NCI-H2107 treated with DMSO at 0.1 percent for 48 hours (cell line): ENCODE data around the gene EFS.

Source experiments
- DNase-seq: peaks from one replicate; lab custom pipeline; 2025; ENCODE audit not compliant: unreplicated experiment; lab: John Stamatoyannopoulos, UW

EFS gene

DNA sequence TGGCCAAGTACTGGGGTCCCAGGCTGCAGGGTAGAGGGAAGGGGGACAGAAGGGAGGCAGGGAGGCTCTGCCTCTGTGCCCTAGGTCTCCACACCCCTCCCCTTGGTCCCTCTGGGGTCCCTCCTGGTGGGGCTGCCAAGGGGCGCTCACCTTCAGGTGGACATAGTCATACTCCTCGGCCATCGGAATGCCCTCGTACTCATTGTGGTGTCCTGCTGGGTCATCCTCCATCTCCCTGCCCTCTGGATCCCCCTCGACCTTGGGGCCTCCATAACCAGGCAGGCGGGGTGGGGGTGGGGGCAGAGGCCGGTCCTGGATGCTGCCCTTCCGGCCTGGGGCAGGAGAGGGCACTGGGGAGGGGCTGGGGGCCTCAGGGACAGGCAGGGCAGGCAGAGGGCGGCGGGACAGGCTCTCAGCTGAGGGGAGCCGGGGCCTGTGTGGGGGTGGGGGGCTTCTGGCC, 5.8 kb downstream of the EFS start:
- no peak for DNase-seq

DNA sequence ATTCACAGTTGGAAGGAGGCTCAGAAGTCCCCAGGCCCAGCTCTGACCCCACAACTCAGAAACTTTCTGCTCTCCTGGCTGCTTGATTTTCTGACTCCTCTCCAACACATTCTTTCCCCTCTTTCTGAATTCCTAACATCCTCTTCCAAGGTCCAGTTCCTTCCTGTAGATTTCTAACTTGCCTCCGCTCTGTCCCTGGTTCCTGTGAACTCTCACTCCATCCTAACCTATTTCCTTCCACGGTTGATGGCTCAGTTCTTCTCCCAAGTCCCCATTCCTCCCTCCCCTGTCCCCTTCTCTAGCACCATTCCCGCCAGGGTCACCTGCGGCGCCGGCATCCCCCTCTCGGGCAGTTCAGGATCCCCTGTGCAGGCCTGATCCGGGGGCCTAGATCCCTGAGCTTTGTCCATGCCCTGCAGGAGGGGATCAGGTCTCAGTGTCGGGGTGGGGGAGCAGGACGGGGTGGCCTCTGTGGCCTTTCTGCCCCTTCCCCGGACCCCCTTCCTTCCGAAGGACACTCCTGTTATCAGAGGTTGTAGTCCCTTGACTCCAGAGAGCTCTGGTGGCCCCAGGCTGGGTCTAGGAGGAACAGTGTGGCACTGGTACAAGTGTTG, 6.3 kb downstream of the EFS start:
- DNase-seq = no peak

DNA sequence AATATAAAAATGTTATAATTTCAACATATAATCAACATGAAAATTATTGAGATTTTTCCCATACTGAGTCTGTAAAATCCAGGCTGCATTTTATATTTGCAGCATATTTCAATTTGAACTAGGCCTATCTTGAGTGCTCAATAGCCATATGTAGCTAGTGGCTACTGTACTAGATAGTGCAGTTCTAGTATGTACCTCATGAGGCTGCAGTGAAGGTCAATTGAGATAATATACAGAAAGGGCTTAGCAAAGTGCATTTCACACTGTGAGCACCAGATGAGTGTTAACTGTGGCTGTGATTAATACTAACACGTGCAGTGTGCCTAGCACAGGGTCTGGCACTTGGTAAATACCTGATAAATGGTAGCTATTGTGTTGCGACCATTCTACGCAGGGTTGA, 6.9 kb downstream of the EFS start:
- DNase-seq = no peak

DNA sequence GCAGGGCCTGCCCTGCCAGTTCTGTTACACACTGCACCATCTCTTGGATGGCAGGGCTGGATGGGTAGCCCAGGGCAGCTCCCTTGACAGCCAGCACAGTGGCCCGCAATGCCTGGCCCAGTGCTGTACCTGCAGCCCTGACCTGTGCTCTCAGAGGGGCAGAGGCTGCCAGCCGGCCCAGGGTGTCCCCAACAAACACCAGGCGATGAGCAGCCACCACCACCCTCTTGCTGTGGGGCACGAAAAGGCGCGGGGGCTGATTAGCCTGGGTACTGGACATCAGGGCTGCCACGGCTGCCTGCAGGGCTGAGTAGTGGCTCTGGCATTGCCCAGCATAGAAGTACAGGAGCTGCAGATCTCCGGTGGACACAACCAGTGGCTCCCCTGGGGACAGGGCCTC, 7.7 kb downstream of the EFS start:
- no peak for DNase-seq

DNA sequence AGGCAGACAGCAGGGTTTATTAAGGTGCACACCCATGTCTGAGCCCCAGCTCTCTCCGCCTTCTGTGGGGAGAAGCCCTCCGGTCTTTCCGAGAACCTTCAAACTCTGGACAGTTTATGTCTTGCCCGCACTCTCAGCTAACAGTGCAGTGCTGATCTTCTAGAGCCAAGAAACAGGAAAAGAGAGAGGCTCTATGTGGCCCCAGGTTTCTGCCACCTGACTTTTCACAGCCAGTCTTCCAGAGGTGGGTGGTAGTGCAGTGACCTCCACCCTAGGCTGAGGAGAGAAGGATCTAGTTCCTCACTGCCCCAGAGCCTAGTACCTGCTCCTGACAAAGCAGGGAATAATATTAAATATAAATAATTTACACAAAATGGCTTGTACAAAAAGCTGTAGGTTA, 8.3 kb downstream of the EFS start:
- no peak for DNase-seq

DNA sequence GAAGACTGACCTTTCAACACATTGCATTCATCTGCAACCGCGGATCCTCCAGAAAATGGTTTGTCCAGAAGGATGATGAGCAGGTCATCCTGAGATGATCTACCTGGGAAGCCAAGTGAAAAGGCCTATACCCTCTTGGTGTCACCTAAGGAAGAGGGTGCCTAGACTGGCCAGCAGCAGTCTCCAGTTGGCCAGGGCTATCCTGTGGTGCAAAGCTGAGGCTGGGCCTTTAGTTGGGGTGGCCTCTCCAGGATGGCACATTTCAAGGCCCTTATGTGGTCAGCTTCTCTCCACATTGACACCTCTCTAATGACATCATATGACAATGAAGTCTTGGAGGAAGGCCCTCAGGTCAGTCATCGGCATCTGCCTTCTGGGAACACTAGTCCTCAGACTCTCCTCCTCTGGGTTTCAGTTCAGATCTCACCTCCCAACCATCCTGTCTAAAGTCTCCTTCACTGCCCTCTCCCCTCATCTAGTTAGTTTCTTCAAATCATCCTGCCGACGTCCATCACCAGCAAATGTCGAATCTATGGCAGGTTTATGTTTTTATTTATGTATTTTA, 9.0 kb downstream of the EFS start:
- DNase-seq = no peak

DNA sequence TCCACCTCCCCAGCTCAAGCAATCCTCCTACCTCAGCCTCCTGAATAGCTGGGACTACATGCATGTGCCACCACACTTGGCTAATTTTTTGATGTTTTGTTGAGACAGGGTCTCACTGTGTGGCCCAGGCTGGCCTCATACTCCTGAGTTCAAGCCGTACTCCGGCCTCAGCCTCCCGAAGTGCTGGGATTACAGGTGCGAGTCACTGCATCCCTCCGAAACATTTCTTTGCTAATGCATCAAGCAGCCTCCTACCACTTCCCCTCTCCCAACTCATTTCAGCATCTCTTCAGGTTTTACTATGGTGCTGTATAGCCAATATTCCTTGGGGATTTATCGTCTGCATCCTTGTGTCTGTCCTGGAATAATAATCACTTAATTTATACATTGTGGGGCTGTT, 10.0 kb downstream of the EFS start:
- DNase-seq = no peak

DNA sequence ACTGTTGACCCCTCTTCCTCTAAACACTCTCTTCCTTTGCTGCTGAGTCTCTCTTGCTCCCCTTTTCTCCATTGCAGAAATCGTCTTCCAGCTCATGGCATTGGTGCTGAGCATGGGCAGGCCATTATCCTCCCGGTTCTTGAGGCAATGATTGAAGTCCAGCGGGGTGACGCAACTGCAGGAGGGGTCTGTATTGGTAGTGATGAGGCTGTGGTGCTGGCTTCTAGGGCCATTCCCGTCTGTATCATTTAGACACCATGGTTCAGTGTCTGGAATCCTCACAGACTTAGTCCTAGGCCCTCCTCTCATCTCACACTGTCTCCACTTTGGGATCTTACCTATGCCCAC, 11.6 kb downstream of the EFS start:
- no peak for DNase-seq

DNA sequence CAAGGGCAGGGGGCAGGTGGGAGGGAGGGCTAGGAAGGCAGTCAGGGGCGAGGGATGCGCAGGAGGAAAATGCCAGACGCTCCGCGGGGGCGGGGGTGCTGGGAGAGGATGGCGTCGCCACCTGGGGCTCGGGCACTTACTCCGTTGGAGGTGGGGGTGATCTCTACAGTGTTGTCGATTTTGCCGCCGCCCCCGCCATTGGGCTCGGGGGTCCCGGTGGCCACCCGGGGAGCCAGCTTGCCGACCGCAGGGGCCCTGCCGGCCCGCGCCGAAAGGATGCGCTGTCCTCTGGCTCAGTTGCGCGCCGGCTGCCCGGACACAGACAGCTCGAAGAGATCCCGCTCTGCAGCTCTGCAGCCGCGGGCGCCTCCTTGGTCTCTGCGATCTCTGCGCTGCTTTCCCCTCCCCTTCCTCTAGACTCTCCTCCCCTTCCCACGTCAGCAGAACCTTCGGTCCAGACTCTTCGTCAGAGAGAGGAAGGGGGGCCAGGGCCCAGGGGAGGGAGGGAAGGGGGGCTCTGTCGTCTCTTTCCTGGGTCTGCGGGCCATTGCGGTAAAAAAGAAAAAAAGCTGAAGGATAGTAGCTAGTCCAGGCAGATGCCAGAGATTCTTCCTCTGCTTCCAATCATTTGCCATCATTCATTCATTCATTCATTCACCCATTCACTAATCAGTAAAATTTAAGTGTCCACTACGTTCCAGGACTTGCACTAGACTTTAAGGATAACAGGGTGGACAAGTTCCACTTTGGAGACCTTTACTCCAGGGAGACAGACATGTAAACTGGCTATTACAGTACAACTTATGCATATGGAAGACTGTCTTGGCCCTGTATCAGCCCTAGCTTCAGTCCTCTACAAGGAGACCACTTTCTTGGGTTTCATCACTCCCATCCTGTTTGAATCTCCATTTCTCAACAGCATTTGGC, 12.2 kb downstream of the EFS start, which contains the start of gene SLC22A17:
SLC22A17 (minus strand) TSS at position 382 of the 927 bp plus-strand sequence.
- DNase-seq = peak; percentile 87

DNA sequence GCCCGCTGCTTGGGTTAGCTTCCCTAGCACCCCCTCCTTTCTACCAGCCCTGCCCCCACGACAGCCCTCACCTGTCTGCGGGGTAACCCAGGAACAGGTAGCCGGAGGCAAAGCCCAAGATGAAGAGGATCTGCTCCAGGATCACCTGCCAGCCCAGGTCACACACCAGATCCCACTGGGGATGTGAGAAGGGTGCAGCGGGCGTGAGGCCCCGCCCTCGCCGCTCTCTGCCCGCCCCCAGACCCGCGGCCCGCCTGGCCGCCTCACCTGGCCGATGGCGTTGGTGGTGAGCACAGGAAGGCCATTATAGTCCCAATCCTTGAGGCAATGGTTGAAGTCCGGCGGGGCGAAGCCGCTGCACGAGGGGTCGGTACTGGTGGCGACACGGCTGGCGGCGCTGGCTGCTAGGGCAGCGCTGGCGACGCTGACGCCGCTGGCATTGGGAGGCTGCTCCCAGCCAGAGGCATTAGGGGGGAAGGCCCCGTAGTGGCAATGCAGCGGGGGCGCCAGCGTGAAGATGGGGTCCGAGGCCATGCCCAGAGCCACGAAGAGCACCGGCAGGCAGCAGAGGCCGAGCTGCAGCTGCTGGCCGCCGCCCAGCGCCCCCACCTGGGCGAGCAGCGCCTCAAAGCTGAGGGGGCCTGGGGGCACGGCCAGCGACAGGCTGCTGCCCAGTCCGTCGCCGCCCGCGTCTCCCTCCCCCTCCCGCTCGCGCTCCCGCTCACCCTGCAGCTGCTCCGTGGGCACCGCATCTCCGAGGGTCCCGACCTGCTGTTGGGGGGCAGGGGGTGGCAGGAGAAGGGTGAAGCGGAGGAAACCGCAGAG, 13.1 kb downstream of the EFS start:
- no peak for DNase-seq

DNA sequence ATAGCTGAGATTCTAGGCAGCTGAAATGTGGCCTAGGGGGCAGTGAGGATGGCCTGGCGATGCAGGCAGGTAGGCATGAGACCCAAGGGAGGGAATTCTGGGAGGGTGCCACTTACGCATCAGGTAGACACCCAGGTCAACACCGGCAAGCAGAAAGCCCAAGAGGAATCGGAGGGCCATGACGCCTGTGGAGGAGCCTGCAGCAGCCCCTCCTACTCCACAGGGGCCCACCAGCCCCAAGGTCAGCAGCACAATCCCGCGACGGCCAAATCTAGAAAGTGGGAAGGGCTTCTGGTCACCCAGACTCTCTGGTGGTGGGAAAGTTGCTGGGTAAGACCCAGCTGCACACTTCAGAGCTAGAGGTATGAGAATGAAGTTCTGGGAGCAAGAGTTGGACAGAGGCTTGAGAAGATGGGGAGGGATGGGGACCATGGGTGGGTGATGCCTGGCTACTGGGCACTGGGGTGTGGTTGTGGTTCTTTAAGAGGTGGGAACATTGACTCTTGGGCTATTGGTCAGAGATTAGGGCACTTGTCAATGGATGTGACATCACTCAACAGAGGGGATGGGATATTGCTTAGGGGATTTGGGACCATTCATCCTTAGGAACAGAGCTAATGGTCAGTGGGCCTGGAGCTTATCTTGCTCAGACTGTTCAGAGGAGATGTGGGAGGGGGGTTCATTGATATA, 15.7 kb downstream of the EFS start:
- no peak for DNase-seq

DNA sequence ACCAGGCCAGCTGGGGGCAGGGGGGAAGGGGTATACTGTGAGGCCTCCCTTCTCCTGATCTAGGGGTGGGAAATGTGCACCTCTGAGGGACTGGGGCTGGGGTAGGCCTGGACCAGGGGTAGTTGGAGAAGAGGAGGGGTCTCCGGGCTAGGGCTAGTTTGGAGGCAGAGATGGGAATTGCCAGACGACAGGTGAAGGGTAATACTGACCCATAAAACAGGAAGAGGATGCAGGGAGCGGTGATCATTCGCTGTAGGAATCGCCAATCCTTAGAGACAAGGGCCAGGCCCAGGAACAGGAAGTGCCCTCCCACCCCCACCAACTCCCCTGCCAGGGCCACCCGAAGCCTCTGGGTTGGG, 16.7 kb downstream of the EFS start:
- DNase-seq = no peak

DNA sequence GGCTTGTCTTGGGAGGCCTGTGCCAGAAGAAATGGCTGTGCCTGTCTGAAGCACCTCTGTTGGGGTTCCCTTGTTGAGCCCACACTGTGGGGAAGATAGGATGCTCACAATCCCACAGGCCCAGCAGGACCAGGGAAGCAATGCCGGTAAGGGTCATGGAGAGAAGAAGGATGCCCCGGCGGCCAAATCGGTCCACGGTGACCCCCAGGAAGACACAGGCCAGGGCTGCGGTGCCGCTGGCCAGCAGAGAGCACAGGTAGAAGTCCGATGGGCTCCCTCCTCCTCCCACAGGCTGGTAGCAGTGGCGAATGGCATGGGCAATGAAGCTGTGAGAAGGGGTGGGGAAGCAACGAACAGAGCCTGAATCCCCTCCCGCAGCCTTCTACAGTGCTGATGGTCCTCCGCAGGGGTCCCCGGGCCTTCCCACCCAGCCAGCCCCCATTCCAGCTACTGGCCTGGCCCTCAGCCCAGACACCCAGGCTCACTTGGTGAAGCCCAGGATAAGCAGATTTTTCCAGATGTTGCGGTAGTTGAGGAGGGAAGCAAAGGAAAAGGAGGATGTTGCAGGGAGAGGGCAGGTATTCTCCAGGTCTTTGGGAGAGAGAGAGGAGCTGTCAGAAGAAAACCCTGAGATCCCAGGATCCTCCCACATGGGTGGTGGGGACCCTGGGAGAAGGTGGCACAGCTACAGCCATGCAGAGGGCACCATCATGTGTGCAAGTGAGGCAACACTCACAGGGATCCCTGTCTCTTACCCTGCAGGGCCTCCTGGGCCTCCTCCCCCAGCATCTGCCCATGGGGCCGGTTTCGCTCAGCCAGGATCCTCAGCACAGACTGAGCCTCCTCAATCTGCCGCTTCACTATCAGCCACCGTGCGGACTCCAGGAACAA, 17.3 kb downstream of the EFS start:
- DNase-seq = no peak

DNA sequence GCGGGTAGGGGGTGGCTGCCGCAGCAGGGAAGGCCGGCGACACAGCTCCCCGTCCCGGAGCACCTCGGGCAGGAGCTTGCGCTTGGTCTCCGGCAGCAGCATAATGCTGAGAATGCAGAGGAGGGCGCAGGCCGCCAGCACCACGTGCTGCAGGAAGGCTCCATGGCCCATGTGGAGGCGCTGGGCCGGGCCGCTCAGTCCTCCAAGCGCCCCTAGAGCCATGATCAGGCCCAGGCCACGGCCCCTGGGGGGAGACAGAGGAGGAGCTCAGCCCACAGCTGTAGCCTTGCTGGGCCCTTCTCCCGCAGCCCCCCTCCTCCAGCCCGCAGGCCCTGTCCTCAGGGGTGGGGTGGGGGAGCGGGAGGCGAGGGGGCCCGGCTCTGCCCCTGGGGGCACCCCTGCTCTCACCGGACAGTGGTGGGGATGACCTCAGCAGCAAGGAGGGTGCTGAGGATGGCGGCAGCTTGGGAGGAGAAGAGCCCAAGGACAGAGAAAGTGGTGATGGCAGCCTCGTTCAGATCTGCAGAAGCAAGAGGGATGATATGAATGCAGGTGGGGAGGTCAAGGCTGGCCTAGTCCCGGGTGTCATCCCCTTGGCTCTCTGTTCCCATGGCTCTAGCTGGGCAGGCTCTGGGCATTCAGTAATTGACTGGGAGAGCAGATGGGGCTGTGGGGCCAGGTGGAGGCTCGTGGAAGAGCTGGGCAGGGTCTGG, 18.1 kb downstream of the EFS start:
- DNase-seq = no peak

DNA sequence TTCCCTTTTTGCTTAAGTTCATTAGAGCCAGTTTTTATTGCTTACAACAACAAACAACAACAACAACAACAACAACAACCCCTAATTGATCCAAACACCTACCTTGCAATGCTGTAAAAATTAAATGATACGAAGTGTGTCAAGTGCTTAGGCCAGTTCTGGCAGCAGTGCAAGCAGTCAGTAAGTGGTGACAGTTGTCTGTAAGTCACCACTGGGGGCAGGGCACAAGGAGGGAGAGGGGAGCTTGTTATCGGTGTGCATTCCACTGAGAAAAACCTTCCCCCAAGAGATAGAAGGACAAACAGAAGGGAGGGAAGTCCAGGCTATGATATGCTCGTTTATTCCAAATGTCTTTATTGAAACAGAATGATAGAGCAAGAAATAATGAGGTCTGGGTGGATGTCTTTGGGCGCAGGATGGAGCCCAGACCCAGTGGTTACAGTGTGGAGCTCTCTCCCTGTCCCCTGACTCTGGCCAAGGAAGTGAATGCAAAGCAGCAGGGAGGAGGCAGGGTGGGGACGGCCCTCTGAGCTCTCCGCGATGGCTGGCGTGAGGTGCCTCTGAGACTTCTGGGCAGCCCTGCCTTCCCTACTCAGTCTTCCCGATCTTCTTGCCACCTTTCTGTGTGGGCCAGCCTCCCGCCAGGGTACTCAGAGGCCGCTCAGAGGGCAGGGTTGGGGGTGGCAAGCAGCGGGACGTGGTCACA, 18.8 kb downstream of the EFS start:
- DNase-seq = no peak

DNA sequence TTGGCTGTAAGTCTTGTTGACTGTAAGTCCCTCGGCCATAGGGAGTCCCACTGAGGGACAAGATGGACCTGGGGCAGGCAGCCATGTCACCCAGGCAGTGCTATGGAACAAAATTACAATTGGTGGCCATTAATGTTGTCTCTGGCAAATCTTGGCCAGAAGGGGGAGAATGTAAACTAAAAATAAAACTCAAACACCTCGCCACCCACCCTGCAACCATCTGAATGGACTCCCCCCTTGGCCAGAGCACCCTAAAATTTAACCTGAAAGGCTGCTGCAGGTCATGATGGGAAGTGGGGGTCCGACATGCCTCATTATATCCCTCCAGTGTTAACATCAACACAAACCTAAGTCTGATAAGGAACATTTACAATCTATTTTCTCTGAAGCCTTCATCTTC, 20.5 kb downstream of the EFS start:
- no peak for DNase-seq

DNA sequence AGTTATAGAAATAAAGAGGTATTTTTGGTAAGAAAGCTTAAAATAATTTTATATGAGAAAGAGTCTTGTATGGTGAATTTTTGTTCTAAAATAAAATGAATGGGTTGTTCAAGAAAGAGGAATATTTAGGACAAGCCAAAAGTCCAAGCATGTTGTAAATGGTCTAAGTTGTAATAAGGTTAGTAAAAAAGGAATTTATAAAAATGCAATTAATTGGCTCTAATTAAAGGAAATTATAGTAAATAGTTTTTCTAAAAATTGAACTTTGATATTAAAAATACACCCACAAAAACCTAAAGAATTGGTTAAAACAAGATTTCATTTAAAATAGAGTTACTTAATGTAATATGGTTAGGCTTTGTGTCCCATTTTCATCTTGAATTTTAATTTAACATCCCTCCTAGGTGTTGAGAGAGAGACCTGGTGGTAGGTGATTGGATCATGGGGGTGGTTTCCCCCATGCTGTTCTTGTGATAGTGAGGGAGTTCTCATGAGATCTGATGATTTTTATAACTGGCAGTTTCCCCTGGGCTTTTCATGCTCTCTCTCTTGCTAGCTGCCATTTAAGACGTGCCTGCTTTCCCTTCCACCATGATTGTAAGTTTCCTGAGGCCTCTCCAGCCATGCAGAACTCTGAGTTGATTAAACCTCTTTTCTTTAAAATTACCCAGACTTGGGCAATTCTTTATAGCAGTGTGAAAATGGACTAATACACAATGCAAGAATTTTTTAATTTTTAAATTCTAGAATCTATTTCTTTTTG, 25.3 kb downstream of the EFS start:
- no peak for DNase-seq

DNA sequence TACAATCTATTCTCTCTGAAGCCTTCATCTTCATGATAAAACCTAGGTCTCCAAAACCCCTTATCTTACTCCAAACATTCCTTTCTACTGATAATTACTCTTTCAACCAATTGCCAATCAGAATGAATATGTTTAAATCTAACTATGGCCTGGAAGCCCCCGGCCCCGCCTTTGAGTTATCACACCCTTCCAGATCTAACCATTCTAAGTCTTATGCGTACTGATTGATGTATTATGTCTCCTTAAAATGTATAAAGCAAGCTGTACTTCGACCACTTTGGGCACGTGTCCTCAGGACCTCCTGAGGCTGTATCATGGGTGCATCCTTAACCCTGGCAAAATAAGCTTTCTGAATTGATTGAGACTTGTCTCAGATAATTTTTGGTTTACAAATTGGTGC, 29.3 kb downstream of the EFS start:
- DNase-seq = no peak
